Hematopoietic multipotent progenitor cell treated with erythropoietin and hydrocortisone succinate and interleukin-3 and kit ligand, for 15 days (in vitro differentiated cells): Measurements from ENCODE around the gene CALCA.

ENCODE experiments used
- DNase-seq: peaks from one replicate; pipeline ENCODE4 v3.0.0-alpha.2; 2015; ENCODE audit warnings: low spot score

Gene CALCA

GRCh38 chr11:14942745-14943144 is 29.4 kb downstream of the CALCA start:
- DNase-seq, result no peak

DNA sequence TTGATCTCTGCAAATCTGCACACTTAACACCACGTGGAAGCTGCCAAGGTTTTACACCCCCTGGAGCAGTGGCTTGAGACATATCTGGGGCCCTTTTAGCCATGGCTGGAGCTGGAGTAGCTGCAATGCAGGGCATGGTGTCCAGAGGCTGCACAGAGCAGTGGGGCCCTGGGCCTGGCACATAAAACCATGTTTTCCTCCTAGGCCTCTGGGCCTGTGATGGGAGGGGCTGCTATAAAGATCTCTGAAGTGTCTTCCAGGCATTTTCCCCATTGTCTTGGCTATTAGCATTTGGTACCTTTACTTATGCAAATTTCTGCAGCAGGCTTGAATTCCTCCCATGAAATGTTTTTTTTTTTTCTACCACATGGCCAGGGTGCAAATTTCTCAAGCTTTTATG is 33.2 kb downstream of the CALCA start:
- DNase-seq, result no peak

GRCh38 chr11:14934641-14935351 is 37.4 kb downstream of the CALCA start:
- DNase-seq, result no peak

- no peak for DNase-seq
Measured at GRCh38 chr11:14932447-14932846, 39.7 kb downstream of the CALCA start.

DNA sequence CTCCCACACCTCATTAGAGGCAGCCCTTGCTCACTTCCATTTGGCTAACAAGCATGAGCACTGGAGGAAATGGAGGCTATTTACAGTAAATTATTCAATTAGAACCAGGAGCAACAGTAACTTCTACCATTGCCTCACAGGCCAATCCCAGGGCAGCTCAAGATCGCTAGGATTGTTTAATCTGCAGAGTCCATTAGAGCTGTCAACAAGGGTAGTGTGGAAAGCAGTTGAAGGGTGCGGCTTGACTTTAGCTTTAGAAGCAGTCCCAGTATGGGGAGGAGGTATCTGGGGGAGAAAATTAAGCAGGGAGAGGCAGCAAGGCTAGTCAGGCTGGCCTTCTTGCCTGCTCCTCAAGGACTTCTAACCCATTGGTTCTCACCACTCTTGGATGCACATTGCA is 41.8 kb downstream of the CALCA start:
- no peak for DNase-seq

- no peak for DNase-seq
Measured at GRCh38 chr11:14927146-14927545, 45.0 kb downstream of the CALCA start.

- no peak for DNase-seq
Measured at GRCh38 chr11:14924318-14924717, 47.8 kb downstream of the CALCA start.
